HEK293 (cell line): Measurements from ENCODE around the gene MTCP1.

Experiments used
- BCL6B ChIP-seq: fragments of 450-650 bp; formaldehyde crosslinking; IDR thresholded peaks from 2 replicates; pipeline ENCODE4 v1.5.1; 2017; ENCODE audit warnings: missing biosample characterization, missing genetic modification characterization
- HIC1 ChIP-seq: fragments of 450-650 bp; formaldehyde crosslinking; IDR thresholded peaks from 2 replicates; pipeline ENCODE4 v1.5.1; 2016; ENCODE audit warnings: missing biosample characterization, missing genetic modification characterization
- INSM2 ChIP-seq: fragments of 450-650 bp; formaldehyde crosslinking; IDR thresholded peaks from 2 replicates; pipeline ENCODE4 v1.5.1; 2016; ENCODE audit warnings: missing biosample characterization, missing genetic modification characterization
- KLF10 ChIP-seq: fragments of 450-650 bp; IDR thresholded peaks from 2 replicates; pipeline ENCODE4 v1.5.1; 2018; ENCODE audit warnings: missing biosample characterization, mild to moderate bottlenecking, missing genetic modification characterization
- MYNN ChIP-seq: fragments of 450-650 bp; formaldehyde crosslinking; IDR thresholded peaks from 2 replicates; pipeline ENCODE4 v1.5.1; 2016; ENCODE audit warnings: missing biosample characterization, missing genetic modification characterization, borderline replicate concordance
- SP2 ChIP-seq: fragments of 450-650 bp; formaldehyde crosslinking; IDR thresholded peaks from 2 replicates; pipeline ENCODE4 v1.5.1; 2016; ENCODE audit warnings: missing biosample characterization, missing genetic modification characterization
- YY1 ChIP-seq: fragments of 450-650 bp; formaldehyde crosslinking; IDR thresholded peaks from 2 replicates; pipeline ENCODE4 v1.5.1; 2018; ENCODE audit warnings: missing biosample characterization, missing genetic modification characterization
- ZBTB20 ChIP-seq: fragments of 450-650 bp; formaldehyde crosslinking; IDR thresholded peaks from 2 replicates; pipeline ENCODE4 v1.5.1; 2016; ENCODE audit warnings: missing biosample characterization, missing genetic modification characterization
- ZBTB44 ChIP-seq: fragments of 450-650 bp; IDR thresholded peaks from 2 replicates; pipeline ENCODE4 v1.5.1; 2018; ENCODE audit warnings: missing biosample characterization, mild to moderate bottlenecking, missing genetic modification characterization
- ZIC2 ChIP-seq: fragments of 450-650 bp; formaldehyde crosslinking; IDR thresholded peaks from 2 replicates; pipeline ENCODE4 v1.5.1; 2016; ENCODE audit warnings: missing biosample characterization, missing genetic modification characterization
- ZNF140 ChIP-seq: fragments of 450-650 bp; formaldehyde crosslinking; IDR thresholded peaks from 2 replicates; pipeline ENCODE4 v1.5.1; 2016; ENCODE audit warnings: missing biosample characterization, missing genetic modification characterization
- ZNF169 ChIP-seq: fragments of 450-650 bp; formaldehyde crosslinking; IDR thresholded peaks from 2 replicates; pipeline ENCODE4 v1.5.1; 2016; ENCODE audit warnings: missing biosample characterization, missing genetic modification characterization
- ZNF184 ChIP-seq: fragments of 450-650 bp; IDR thresholded peaks from 2 replicates; pipeline ENCODE4 v1.5.1; 2018; ENCODE audit warnings: missing biosample characterization, mild to moderate bottlenecking, missing genetic modification characterization
- ZNF248 ChIP-seq: fragments of 450-650 bp; formaldehyde crosslinking; IDR thresholded peaks from 2 replicates; pipeline ENCODE4 v1.5.1; 2017; ENCODE audit warnings: missing biosample characterization, missing genetic modification characterization
- ZNF280C ChIP-seq: fragments of 450-650 bp; formaldehyde crosslinking; IDR thresholded peaks from 2 replicates; pipeline ENCODE4 v1.5.1; 2016; ENCODE audit warnings: missing biosample characterization, missing genetic modification characterization
- ZNF366 ChIP-seq: fragments of 450-650 bp; formaldehyde crosslinking; conservative IDR thresholded peaks from 2 replicates; pipeline ENCODE4 v1.5.1; 2016; ENCODE audit warnings: missing biosample characterization, missing genetic modification characterization
- ZNF416 ChIP-seq: fragments of 450-650 bp; formaldehyde crosslinking; IDR thresholded peaks from 2 replicates; pipeline ENCODE4 v1.5.1; 2016; ENCODE audit warnings: missing biosample characterization, missing genetic modification characterization
- ZNF433 ChIP-seq: fragments of 450-650 bp; formaldehyde crosslinking; IDR thresholded peaks from 2 replicates; pipeline ENCODE4 v1.5.1; 2016; ENCODE audit warnings: missing biosample characterization, missing genetic modification characterization, low read depth
- ZNF529 ChIP-seq: fragments of 450-650 bp; formaldehyde crosslinking; IDR thresholded peaks from 2 replicates; pipeline ENCODE4 v1.5.1; 2017; ENCODE audit warnings: missing genetic modification characterization, missing biosample characterization; ENCODE audit not compliant: insufficient replicate concordance
- ZNF548 ChIP-seq: fragments of 450-650 bp; formaldehyde crosslinking; IDR thresholded peaks from 2 replicates; pipeline ENCODE4 v1.5.1; 2016; ENCODE audit warnings: missing biosample characterization, missing genetic modification characterization
- ZNF580 ChIP-seq: fragments of 450-650 bp; formaldehyde crosslinking; IDR thresholded peaks from 2 replicates; pipeline ENCODE4 v1.5.1; 2016; ENCODE audit warnings: missing biosample characterization, missing genetic modification characterization
- ZNF624 ChIP-seq: fragments of 450-650 bp; formaldehyde crosslinking; IDR thresholded peaks from 2 replicates; pipeline ENCODE4 v1.5.1; 2017; ENCODE audit warnings: missing biosample characterization, missing genetic modification characterization
- ZNF639 ChIP-seq: fragments of 450-650 bp; formaldehyde crosslinking; IDR thresholded peaks from 2 replicates; pipeline ENCODE4 v1.5.1; 2016; ENCODE audit warnings: missing biosample characterization, missing genetic modification characterization
- ZNF658 ChIP-seq: fragments of 450-650 bp; formaldehyde crosslinking; IDR thresholded peaks from 2 replicates; pipeline ENCODE4; 2016; ENCODE audit warnings: missing biosample characterization, missing genetic modification characterization
- ZNF677 ChIP-seq: fragments of 450-650 bp; IDR thresholded peaks from 2 replicates; pipeline ENCODE4 v1.5.0; 2018; ENCODE audit warnings: missing biosample characterization, mild to moderate bottlenecking, missing genetic modification characterization, moderate library complexity
- ZNF692 ChIP-seq: fragments of 450-650 bp; formaldehyde crosslinking; IDR thresholded peaks from 2 replicates; pipeline ENCODE4 v1.5.1; 2016; ENCODE audit warnings: missing biosample characterization, missing genetic modification characterization
- ZNF776 ChIP-seq: fragments of 450-650 bp; formaldehyde crosslinking; IDR thresholded peaks from 2 replicates; pipeline ENCODE4 v1.5.0; 2017; ENCODE audit warnings: missing biosample characterization, missing genetic modification characterization, borderline replicate concordance
- ZXDB ChIP-seq: fragments of 450-650 bp; formaldehyde crosslinking; IDR thresholded peaks from 2 replicates; pipeline ENCODE4 v1.5.1; 2016; ENCODE audit warnings: missing biosample characterization, missing genetic modification characterization

MTCP1 gene

GRCh38 chrX:155070975-155071693, at the start of gene MTCP1, which contains the start of the genes BRCC3 and CMC4 (continued):
- TF ChIP-seq ZNF416 (tag by site-specific recombination) (no peak), ZNF639 (tag by site-specific recombination) (no peak), ZBTB44 (tag by site-specific recombination) (no peak), ZNF624 (tag by site-specific recombination) (no peak), ZNF692 (tag by site-specific recombination) (peak; percentile 89), ZNF366 (tag by site-specific recombination) (no peak), ZIC2 (tag by site-specific recombination) (no peak; the same call in 1 of the 2 replicates), ZNF580 (no peak), BCL6B (tag by site-specific recombination) (no peak), ZNF677 (tag by site-specific recombination) (no peak), ZBTB20 (tag by site-specific recombination) (peak; percentile 30; the same call in 1 of the 2 replicates), SP2 (tag by site-specific recombination) (peak; percentile 59), ZXDB (tag by site-specific recombination) (peak; percentile 61; the same call in 1 of the 2 replicates), ZNF280C (tag by site-specific recombination) (no peak), ZNF776 (no peak), INSM2 (no peak), ZNF658 (tag by site-specific recombination) (no peak), ZNF529 (tag by site-specific recombination) (no peak), MYNN (tag by site-specific recombination) (no peak), ZNF169 (tag by site-specific recombination) (no peak), HIC1 (tag by site-specific recombination) (no peak), YY1 (tag by site-specific recombination) (peak; percentile 90), KLF10 (peak; percentile 35; the same call in 1 of the 2 replicates), ZNF433 (tag by site-specific recombination) (no peak), ZNF184 (tag by site-specific recombination) (no peak), ZNF140 (tag by site-specific recombination) (no peak), ZNF548 (tag by site-specific recombination) (no peak), ZNF248 (tag by site-specific recombination) (no peak)
